Measurements from ENCODE around the gene RCBTB2.

Gene RCBTB2

GRCh38 chr13:48542581-48543341 lies 9.9 kb upstream of the RCBTB2 start:
- H3K9me3 ChIP-seq (ENCODE audit: control insufficient read depth, insufficient read depth, low read length) = no peaks in the 10 kb centered on the region
- H3F3A ChIP-seq (ENCODE audit: control insufficient read depth, insufficient read depth) = no peaks in the 10 kb centered on the region
- no peaks in the 10 kb centered on the region for H4K20me1 ChIP-seq (ENCODE audit: control insufficient read depth, insufficient read depth, low read depth, low read length)
- peak overlapping the region; percentile 45 for H3K4me2 ChIP-seq (ENCODE audit: low read length)
- no peak for TF ChIP-seq EZH2phosphoT487 (IDR thresholded peaks at IDR 0.05; ENCODE audit: borderline replicate concordance, low read length)
- H3K4me1 ChIP-seq (ENCODE audit: control insufficient read depth, low read length) = peaks cover 13% of the 10 kb centered on the region
- no peaks in the 10 kb centered on the region for H3K36me3 ChIP-seq (ENCODE audit: control insufficient read depth, low read length)
- H3K79me2 ChIP-seq (ENCODE audit: control insufficient read depth, low read length) = no peaks in the 10 kb centered on the region
- no peaks in the 10 kb centered on the region for H3K9me2 ChIP-seq (replicated peaks; ENCODE audit: control insufficient read depth, low read length)
- 0 out of 2 replicates have a peak overlapping the region, but pooled peaks have one; percentile 6 for H3K4me3 ChIP-seq (ENCODE audit: low read length)
- H3K27me3 ChIP-seq (ENCODE audit: control insufficient read depth, low read length) = no peaks in the 10 kb centered on the region
- no peak overlapping the region for H3K27ac ChIP-seq (ENCODE audit: low read depth, low read length)

GRCh38 chr13:48542138-48542537 lies 9.3 kb upstream of the RCBTB2 start:
- H4K20me1 ChIP-seq (ENCODE audit: control insufficient read depth, insufficient read depth, low read depth, low read length) = no peaks in the 10 kb centered on the region
- H3K27me3 ChIP-seq (ENCODE audit: control insufficient read depth, low read length) = no peaks in the 10 kb centered on the region
- no peak overlapping the region for H3K4me2 ChIP-seq (ENCODE audit: low read length)
- H3K4me1 ChIP-seq (ENCODE audit: control insufficient read depth, low read length) = peaks cover 13% of the 10 kb centered on the region
- no peak overlapping the region for H3K27ac ChIP-seq (ENCODE audit: low read depth, low read length)
- no peaks in the 10 kb centered on the region for H3K9me2 ChIP-seq (replicated peaks; ENCODE audit: control insufficient read depth, low read length)
- H3K79me2 ChIP-seq (ENCODE audit: control insufficient read depth, low read length) = no peaks in the 10 kb centered on the region
- H3K36me3 ChIP-seq (ENCODE audit: control insufficient read depth, low read length) = no peaks in the 10 kb centered on the region
- 0 out of 2 replicates have a peak, but pooled peaks cover 3% of the 10 kb centered on the region for H3K9me3 ChIP-seq (ENCODE audit: control insufficient read depth, insufficient read depth, low read length)
- no peaks in the 10 kb centered on the region for H3F3A ChIP-seq (ENCODE audit: control insufficient read depth, insufficient read depth)
- H3K4me3 ChIP-seq (ENCODE audit: low read length) = no peak overlapping the region
- no peak for TF ChIP-seq EZH2phosphoT487 (IDR thresholded peaks at IDR 0.05; ENCODE audit: borderline replicate concordance, low read length)
- TF ChIP-seq CTCF (IDR thresholded peaks at IDR 0.05; ENCODE audit: low read depth, low read length, poor library complexity, severe bottlenecking) = no peak

GRCh38 chr13:48539550-48539949 lies 6.7 kb upstream of the RCBTB2 start:
- Histone ChIP-seq H3K4me2 (ENCODE audit: low read length) (no peak overlapping the region), H3K4me1 (ENCODE audit: control insufficient read depth, low read length) (peaks cover 13% of the 10 kb centered on the region), H3K9me2 (replicated peaks; ENCODE audit: control insufficient read depth, low read length) (no peaks in the 10 kb centered on the region), H3K27ac (ENCODE audit: low read depth, low read length) (no peak overlapping the region), H3K4me3 (ENCODE audit: low read length) (no peak overlapping the region), H3K27me3 (ENCODE audit: control insufficient read depth, low read length) (no peaks in the 10 kb centered on the region), H4K20me1 (ENCODE audit: control insufficient read depth, insufficient read depth, low read depth, low read length) (no peaks in the 10 kb centered on the region), H3K36me3 (ENCODE audit: control insufficient read depth, low read length) (no peaks in the 10 kb centered on the region), H3K9me3 (ENCODE audit: control insufficient read depth, insufficient read depth, low read length) (0 out of 2 replicates have a peak, but pooled peaks cover 3% of the 10 kb centered on the region), H3K79me2 (ENCODE audit: control insufficient read depth, low read length) (no peaks in the 10 kb centered on the region), H3F3A (ENCODE audit: control insufficient read depth, insufficient read depth) (no peaks in the 10 kb centered on the region)
- TF ChIP-seq CTCF (IDR thresholded peaks at IDR 0.05; ENCODE audit: low read depth, low read length, poor library complexity, severe bottlenecking) (no peak), EZH2phosphoT487 (IDR thresholded peaks at IDR 0.05; ENCODE audit: borderline replicate concordance, low read length) (no peak)

DNA sequence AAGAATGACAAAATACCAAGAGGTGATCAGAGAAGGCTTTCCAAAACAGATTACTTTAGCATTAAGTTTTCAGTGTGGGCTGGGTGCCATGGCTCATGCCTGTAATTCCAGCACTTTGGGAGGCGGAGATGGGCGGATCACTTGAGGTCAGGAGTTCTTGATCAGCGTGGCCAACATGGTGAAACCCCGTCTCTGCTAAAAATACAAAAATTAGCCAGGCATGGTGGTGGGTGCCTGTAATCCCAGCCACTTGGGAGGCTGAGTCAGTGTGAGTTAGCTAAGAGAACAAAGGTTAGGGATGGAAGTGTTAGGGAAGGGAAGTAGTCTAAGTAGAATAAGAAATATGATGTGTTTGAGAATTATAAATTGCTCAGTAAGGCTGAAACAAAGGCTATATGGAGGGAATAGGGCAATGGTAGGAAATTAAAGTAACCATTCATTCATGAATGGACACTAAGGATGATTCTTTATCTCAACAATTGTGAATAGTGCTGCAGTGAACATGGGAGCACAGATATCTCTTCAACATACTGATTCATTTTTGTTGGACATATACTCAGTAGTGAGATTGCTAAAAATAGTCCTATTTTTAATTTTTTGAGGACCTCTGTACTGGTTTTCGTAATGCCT lies 3.9 kb upstream of the RCBTB2 start:
- H3K9me2 ChIP-seq (replicated peaks; ENCODE audit: control insufficient read depth, low read length) = no peaks in the 10 kb centered on the region
- H3F3A ChIP-seq (ENCODE audit: control insufficient read depth, insufficient read depth) = peaks cover 9% of the 10 kb centered on the region; the same call in 1 of the 2 replicates
- H3K27ac ChIP-seq (ENCODE audit: low read depth, low read length) = no peak overlapping the region
- H3K79me2 ChIP-seq (ENCODE audit: control insufficient read depth, low read length) = peaks cover 7% of the 10 kb centered on the region
- TF ChIP-seq CTCF (IDR thresholded peaks at IDR 0.05; ENCODE audit: low read depth, low read length, poor library complexity, severe bottlenecking) (no peak), EZH2phosphoT487 (IDR thresholded peaks at IDR 0.05; ENCODE audit: borderline replicate concordance, low read length) (no peak)
- H3K27me3 ChIP-seq (ENCODE audit: control insufficient read depth, low read length) = no peaks in the 10 kb centered on the region
- no peaks in the 10 kb centered on the region for H3K36me3 ChIP-seq (ENCODE audit: control insufficient read depth, low read length)
- no peak overlapping the region for H3K4me3 ChIP-seq (ENCODE audit: low read length)
- no peaks in the 10 kb centered on the region for H4K20me1 ChIP-seq (ENCODE audit: control insufficient read depth, insufficient read depth, low read depth, low read length)
- peaks cover 19% of the 10 kb centered on the region for H3K4me1 ChIP-seq (ENCODE audit: control insufficient read depth, low read length)
- 0 out of 2 replicates have a peak, but pooled peaks cover 3% of the 10 kb centered on the region for H3K9me3 ChIP-seq (ENCODE audit: control insufficient read depth, insufficient read depth, low read length)
- no peak overlapping the region for H3K4me2 ChIP-seq (ENCODE audit: low read length)

Data from DOHH2 (cell line).